Measurements from ENCODE around the gene GUCY2D. TPM values are rescaled to one million over a fixed set of nuclear protein-coding genes. Genes with fewer than 3 reads are reported as not detected.

GUCY2D gene
- total and polyA plus RNA-seq, 2 experiments from 2014 or later, result 0.07 to 0.08 TPM

DNA sequence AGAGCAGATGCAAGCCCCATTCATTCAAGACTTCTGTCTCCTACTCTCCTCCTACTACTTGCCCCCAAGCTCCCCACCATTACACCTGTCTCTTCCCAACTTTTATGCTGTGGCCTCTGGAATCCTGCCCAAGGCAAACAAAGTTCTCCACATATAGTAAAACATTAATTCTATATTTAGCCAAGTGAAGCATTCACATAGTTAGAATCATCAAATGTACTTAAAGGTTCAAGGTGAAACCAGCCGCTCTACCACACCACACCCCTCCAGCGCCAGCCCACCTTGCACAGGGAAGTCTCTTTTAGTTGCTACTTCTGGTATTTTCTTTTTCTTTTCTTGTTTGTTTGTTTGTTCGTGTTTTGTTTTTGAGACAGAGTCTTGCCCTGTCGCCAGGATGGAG lies 25.4 kb upstream of the GUCY2D start (continued):
- TF ChIP-seq ZNF331 (CRISPR knock-in tag; IDR thresholded peaks at IDR 0.05; ENCODE audit: low read depth) (no peak), CREB1 (CRISPR knock-in tag; IDR thresholded peaks at IDR 0.05; ENCODE audit: low read depth) (no peak), ZNF114 (CRISPR knock-in tag; IDR thresholded peaks at IDR 0.05) (no peak)
- TF ChIP-seq, protein P1, sequence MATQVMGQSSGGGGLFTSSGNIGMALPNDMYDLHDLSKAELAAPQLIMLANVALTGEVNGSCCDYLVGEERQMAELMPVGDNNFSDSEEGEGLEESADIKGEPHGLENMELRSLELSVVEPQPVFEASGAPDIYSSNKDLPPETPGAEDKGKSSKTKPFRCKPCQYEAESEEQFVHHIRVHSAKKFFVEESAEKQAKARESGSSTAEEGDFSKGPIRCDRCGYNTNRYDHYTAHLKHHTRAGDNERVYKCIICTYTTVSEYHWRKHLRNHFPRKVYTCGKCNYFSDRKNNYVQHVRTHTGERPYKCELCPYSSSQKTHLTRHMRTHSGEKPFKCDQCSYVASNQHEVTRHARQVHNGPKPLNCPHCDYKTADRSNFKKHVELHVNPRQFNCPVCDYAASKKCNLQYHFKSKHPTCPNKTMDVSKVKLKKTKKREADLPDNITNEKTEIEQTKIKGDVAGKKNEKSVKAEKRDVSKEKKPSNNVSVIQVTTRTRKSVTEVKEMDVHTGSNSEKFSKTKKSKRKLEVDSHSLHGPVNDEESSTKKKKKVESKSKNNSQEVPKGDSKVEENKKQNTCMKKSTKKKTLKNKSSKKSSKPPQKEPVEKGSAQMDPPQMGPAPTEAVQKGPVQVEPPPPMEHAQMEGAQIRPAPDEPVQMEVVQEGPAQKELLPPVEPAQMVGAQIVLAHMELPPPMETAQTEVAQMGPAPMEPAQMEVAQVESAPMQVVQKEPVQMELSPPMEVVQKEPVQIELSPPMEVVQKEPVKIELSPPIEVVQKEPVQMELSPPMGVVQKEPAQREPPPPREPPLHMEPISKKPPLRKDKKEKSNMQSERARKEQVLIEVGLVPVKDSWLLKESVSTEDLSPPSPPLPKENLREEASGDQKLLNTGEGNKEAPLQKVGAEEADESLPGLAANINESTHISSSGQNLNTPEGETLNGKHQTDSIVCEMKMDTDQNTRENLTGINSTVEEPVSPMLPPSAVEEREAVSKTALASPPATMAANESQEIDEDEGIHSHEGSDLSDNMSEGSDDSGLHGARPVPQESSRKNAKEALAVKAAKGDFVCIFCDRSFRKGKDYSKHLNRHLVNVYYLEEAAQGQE (IDR thresholded peaks at IDR 0.05; ENCODE audit: unreplicated experiment), result no peak
- TF ChIP-seq, protein P2, sequence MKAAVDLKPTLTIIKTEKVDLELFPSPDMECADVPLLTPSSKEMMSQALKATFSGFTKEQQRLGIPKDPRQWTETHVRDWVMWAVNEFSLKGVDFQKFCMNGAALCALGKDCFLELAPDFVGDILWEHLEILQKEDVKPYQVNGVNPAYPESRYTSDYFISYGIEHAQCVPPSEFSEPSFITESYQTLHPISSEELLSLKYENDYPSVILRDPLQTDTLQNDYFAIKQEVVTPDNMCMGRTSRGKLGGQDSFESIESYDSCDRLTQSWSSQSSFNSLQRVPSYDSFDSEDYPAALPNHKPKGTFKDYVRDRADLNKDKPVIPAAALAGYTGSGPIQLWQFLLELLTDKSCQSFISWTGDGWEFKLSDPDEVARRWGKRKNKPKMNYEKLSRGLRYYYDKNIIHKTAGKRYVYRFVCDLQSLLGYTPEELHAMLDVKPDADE (IDR thresholded peaks at IDR 0.05), result no peak

DNA sequence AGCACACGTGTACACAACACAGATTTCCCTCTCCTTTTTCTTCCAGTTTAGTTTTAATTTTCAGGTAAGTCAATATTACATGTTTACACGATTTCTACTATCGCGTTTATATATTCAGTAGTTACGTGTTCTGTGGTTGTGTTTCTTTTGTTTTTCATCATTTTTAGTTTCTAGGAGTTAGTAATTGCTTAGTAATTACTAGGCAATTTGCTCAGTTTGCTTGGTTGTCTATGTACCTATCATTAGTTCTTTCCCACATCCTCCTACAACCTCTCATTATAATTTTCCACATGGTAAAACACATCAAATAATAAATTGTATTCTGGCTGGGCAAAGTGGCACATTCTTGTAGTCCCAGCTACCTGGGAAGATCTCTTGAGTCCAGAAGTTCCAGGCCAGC lies 24.6 kb upstream of the GUCY2D start:
- ATAC-seq, result no peak
- no peaks in the 10 kb centered on the region for H3K9me2 ChIP-seq (ENCODE audit: insufficient read depth)
- H3K9me3 Mint-ChIP-seq, result peaks cover 14% of the 10 kb centered on the region
- TF ChIP-seq ZNF331 (CRISPR knock-in tag; IDR thresholded peaks at IDR 0.05; ENCODE audit: low read depth) (no peak), POLR2AphosphoS5 (IDR thresholded peaks at IDR 0.05; ENCODE audit: low read depth) (no peak), CREB1 (CRISPR knock-in tag; IDR thresholded peaks at IDR 0.05; ENCODE audit: low read depth) (no peak), STAT1 (IDR thresholded peaks at IDR 0.05; ENCODE audit: unreplicated experiment) (no peak), NANOG (IDR thresholded peaks at IDR 0.05; ENCODE audit: borderline replicate concordance) (no peak), EZH2phosphoT487 (IDR thresholded peaks at IDR 0.05; ENCODE audit: unreplicated experiment) (no peak), EZH2 (IDR thresholded peaks at IDR 0.05; ENCODE audit: low read depth, unreplicated experiment) (no peak), ZNF114 (CRISPR knock-in tag; IDR thresholded peaks at IDR 0.05) (no peak), JUNB (IDR thresholded peaks at IDR 0.05; ENCODE audit: unreplicated experiment) (no peak)
- TF ChIP-seq, protein P3, sequence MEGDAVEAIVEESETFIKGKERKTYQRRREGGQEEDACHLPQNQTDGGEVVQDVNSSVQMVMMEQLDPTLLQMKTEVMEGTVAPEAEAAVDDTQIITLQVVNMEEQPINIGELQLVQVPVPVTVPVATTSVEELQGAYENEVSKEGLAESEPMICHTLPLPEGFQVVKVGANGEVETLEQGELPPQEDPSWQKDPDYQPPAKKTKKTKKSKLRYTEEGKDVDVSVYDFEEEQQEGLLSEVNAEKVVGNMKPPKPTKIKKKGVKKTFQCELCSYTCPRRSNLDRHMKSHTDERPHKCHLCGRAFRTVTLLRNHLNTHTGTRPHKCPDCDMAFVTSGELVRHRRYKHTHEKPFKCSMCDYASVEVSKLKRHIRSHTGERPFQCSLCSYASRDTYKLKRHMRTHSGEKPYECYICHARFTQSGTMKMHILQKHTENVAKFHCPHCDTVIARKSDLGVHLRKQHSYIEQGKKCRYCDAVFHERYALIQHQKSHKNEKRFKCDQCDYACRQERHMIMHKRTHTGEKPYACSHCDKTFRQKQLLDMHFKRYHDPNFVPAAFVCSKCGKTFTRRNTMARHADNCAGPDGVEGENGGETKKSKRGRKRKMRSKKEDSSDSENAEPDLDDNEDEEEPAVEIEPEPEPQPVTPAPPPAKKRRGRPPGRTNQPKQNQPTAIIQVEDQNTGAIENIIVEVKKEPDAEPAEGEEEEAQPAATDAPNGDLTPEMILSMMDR (conservative IDR thresholded peaks at IDR 0.05; ENCODE audit: low read depth in 2 of 2), result no peak
- TF ChIP-seq, protein P1 (IDR thresholded peaks at IDR 0.05; ENCODE audit: unreplicated experiment), result no peak
- TF ChIP-seq, protein P2 (IDR thresholded peaks at IDR 0.05), result no peak

More for the DNA sequence above, 24.6 kb upstream of the GUCY2D start:
- H3K4me3 ChIP-seq, result no peak overlapping the region
- no peaks in the 10 kb centered on the region for H3K36me3 Mint-ChIP-seq (ENCODE audit: low read depth)
- H3K27me3 ChIP-seq (ENCODE audit: insufficient read depth), result no peaks in the 10 kb centered on the region
- no peak overlapping the region for H3K4me2 ChIP-seq
- H3K4me3 Mint-ChIP-seq, result no peak overlapping the region; the same call in 2 of the 3 replicates
- no peaks in the 10 kb centered on the region for H3K4me1 Mint-ChIP-seq
- H3K27ac Mint-ChIP-seq, result no peak overlapping the region
- H3K27me3 Mint-ChIP-seq (ENCODE audit: insufficient read depth, low read depth, poor library complexity), result peaks cover 9% of the 10 kb centered on the region
- H3K79me2 ChIP-seq (replicated peaks; ENCODE audit: insufficient read depth), result no peaks in the 10 kb centered on the region
- no peaks in the 10 kb centered on the region for H3K4me1 ChIP-seq (ENCODE audit: insufficient read depth)
- no peak overlapping the region for H2AFZ ChIP-seq
- H3K27ac ChIP-seq (ENCODE audit: low read depth), result no peak overlapping the region
- H4K20me1 ChIP-seq (replicated peaks; ENCODE audit: insufficient read depth), result no peaks in the 10 kb centered on the region
- no peak for DNase-seq (ENCODE audit: low spot score)
- no peaks in the 10 kb centered on the region for H3F3A ChIP-seq (replicated peaks; ENCODE audit: low read depth)
- H3K36me3 ChIP-seq (ENCODE audit: insufficient read depth), result no peaks in the 10 kb centered on the region

Data from GM23338 (cell line).